ENCODE results near the gene DOP1B.

DNA sequence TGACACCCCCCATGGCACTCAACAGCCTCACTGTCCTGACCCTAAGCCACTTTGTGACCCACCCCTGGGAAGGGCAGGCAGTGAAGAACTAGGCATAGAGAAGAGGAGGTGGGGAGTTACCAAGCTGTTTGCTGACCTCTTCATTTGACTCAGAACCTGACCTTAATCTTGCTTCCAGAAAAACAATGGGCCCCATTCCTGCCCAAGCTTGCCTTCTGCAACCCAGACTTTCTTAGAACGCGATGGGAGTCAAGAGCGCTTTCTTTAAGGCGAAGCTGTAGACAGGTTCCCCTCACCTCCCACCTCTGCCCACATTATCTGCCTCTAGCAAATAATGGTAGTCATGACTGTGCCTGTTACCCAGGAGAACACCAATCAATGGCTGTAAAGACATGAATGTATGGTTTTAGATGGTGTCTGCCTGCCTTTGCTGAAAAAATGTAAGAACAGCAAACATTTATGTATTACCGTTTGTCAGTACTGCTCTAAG, 30.0 kb upstream of the DOP1B start:
- TF ChIP-seq, protein P1, sequence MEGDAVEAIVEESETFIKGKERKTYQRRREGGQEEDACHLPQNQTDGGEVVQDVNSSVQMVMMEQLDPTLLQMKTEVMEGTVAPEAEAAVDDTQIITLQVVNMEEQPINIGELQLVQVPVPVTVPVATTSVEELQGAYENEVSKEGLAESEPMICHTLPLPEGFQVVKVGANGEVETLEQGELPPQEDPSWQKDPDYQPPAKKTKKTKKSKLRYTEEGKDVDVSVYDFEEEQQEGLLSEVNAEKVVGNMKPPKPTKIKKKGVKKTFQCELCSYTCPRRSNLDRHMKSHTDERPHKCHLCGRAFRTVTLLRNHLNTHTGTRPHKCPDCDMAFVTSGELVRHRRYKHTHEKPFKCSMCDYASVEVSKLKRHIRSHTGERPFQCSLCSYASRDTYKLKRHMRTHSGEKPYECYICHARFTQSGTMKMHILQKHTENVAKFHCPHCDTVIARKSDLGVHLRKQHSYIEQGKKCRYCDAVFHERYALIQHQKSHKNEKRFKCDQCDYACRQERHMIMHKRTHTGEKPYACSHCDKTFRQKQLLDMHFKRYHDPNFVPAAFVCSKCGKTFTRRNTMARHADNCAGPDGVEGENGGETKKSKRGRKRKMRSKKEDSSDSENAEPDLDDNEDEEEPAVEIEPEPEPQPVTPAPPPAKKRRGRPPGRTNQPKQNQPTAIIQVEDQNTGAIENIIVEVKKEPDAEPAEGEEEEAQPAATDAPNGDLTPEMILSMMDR (conservative IDR thresholded peaks at IDR 0.05) = no peak
- TF ChIP-seq EZH2 (IDR thresholded peaks at IDR 0.05; ENCODE audit: low read depth) = no peak

Data from PC-9 (cell line).